HepG2 (cell line): Measurements from ENCODE around the gene COL18A1. TPM values are rescaled to one million over a fixed set of nuclear protein-coding genes. Genes with fewer than 3 reads are reported as not detected.

Experiments used
- CC2D1A ChIP-seq: sonication (generic); formaldehyde crosslinking; IDR thresholded peaks from 2 replicates; pipeline ENCODE4 v1.8.1; 2023; ENCODE audit warnings: mild to moderate bottlenecking, missing genetic modification reagents
- FOXA1 ChIP-seq, 2 experiments: fragments of 450-650 bp in 1 of 2; sonication (generic) in 1 of 2; formaldehyde crosslinking in 1 of 2; IDR thresholded peaks; 2 replicates each; pipeline versions ENCODE4 v1.4.0 to v1.6.1; 2016 to 2020; ENCODE audit warnings: missing genetic modification reagents in 1 of 2
- KLF12 ChIP-seq: sonication (generic); formaldehyde crosslinking; IDR thresholded peaks from 2 replicates; pipeline ENCODE4 v1.4.0; 2020; ENCODE audit warnings: missing genetic modification reagents, borderline replicate concordance
- NCOA5 ChIP-seq: sonication (generic); formaldehyde crosslinking; IDR thresholded peaks from 2 replicates; pipeline ENCODE4 v1.4.0; 2020; ENCODE audit warnings: missing genetic modification reagents
- NCOR1 ChIP-seq: fragments of 200-600 bp; sonication (generic); IDR thresholded peaks from 2 replicates; pipeline ENCODE4 v1.7.0; 2017; ENCODE audit warnings: antibody characterized with exemption, low read length, borderline replicate concordance
- SATB2 ChIP-seq: sonication (generic); formaldehyde crosslinking; IDR thresholded peaks from 2 replicates; pipeline ENCODE4 v1.5.0; 2020; ENCODE audit warnings: missing genetic modification reagents
- SNRNP70 ChIP-seq: fragments of 200-400 bp; formaldehyde crosslinking; IDR thresholded peaks from 2 replicates; pipeline ENCODE4 v1.6.1; 2017; ENCODE audit warnings: mild to moderate bottlenecking, low read depth, low read length, moderate library complexity
- ZBTB20 ChIP-seq: sonication (generic); formaldehyde crosslinking; IDR thresholded peaks from 2 replicates; pipeline ENCODE4 v1.8.1; 2023; ENCODE audit warnings: missing genetic modification reagents, low read depth, mild to moderate bottlenecking, borderline replicate concordance
- ZNF446 ChIP-seq: sonication (generic); formaldehyde crosslinking; IDR thresholded peaks from 2 replicates; pipeline ENCODE4 v1.5.0; 2020; ENCODE audit warnings: mild to moderate bottlenecking, missing genetic modification reagents
- ZNF574 ChIP-seq: sonication (generic); formaldehyde crosslinking; IDR thresholded peaks from 2 replicates; pipeline ENCODE4 v1.4.0; 2020; ENCODE audit warnings: missing genetic modification reagents
- ZNF678 ChIP-seq: sonication (generic); formaldehyde crosslinking; IDR thresholded peaks from 2 replicates; pipeline ENCODE4 v1.4.0; 2020; ENCODE audit warnings: mild to moderate bottlenecking, missing genetic modification reagents
- ZNF773 ChIP-seq: sonication (generic); formaldehyde crosslinking; IDR thresholded peaks from 2 replicates; pipeline ENCODE4 v1.4.0; 2020; ENCODE audit warnings: missing genetic modification reagents, borderline replicate concordance
- polyA plus RNA-seq, 8 experiments: library from polyadenylated mRNA; depleted of rRNA in 3 of 8; stranded (reverse) in 7 of 8; unstranded in 1 of 8; fragments of >200 nt; fragmentation: Illumina TruSeq in 4 of 8; extraction: Trizol in 4 of 8; gene quantifications; 2 replicates each; pipeline versions ENCODE4 v1.2.1 to v1.2.3, GENCODE V29; 2011 to 2016; ENCODE audit warnings: low read depth in 4 of 8, missing spikeins in 1 of 8, mixed read lengths in 1 of 8; ENCODE audit not compliant: insufficient read depth in 1 of 8
- total RNA-seq, 5 experiments: library from RNA; depleted of rRNA; stranded (reverse); fragments of >200 nt; fragmentation: Illumina TruSeq; extraction: Trizol; gene quantifications; 2 replicates each; pipeline ENCODE4 v1.2.3, GENCODE V29; 2016; ENCODE audit warnings: low read depth in 1 of 5
- TF ChIP-seq, protein P1 (sequence below): IDR thresholded peaks from 2 replicates; pipeline ENCODE4 v1.6.1; 2016; ENCODE audit warnings: mild to moderate bottlenecking
- TF ChIP-seq, protein P2 (sequence below): sonication (generic); formaldehyde crosslinking; IDR thresholded peaks from 2 replicates; pipeline ENCODE4 v1.4.0; 2020; ENCODE audit warnings: mild to moderate bottlenecking, missing genetic modification reagents
- TF ChIP-seq, protein P3 (sequence below): sonication (generic); formaldehyde crosslinking; IDR thresholded peaks from 2 replicates; pipeline ENCODE4 v1.4.0; 2020; ENCODE audit warnings: missing genetic modification reagents

COL18A1 gene
- total and polyA plus RNA-seq, 2 of the 13 experiments (the other 11 are each of a cell fraction or from before 2014, with no cell fraction given), result 79.0 to 102 TPM

- TF ChIP-seq ZNF574 (CRISPR knock-in tag) (peak; percentile 61), ZNF446 (no peak; the same call in 1 of the 2 replicates), CC2D1A (0 out of 2 replicates have a peak, but pooled peaks have one; percentile 78), ZNF773 (CRISPR knock-in tag) (no peak), FOXA1 (IDR thresholded peaks at IDR 0.05) (no peak), FOXA1 (CRISPR knock-in tag; IDR thresholded peaks at IDR 0.05) (no peak), ZBTB20 (CRISPR knock-in tag) (peak; percentile 59; the same call in 1 of the 2 replicates), KLF12 (CRISPR knock-in tag) (peak; percentile 70; the same call in 1 of the 2 replicates), SNRNP70 (no peak), SATB2 (CRISPR knock-in tag) (no peak), NCOR1 (no peak), NCOA5 (CRISPR knock-in tag) (no peak), ZNF678 (CRISPR knock-in tag) (peak; percentile 27; the same call in 1 of the 2 replicates)
- TF ChIP-seq, protein P1, sequence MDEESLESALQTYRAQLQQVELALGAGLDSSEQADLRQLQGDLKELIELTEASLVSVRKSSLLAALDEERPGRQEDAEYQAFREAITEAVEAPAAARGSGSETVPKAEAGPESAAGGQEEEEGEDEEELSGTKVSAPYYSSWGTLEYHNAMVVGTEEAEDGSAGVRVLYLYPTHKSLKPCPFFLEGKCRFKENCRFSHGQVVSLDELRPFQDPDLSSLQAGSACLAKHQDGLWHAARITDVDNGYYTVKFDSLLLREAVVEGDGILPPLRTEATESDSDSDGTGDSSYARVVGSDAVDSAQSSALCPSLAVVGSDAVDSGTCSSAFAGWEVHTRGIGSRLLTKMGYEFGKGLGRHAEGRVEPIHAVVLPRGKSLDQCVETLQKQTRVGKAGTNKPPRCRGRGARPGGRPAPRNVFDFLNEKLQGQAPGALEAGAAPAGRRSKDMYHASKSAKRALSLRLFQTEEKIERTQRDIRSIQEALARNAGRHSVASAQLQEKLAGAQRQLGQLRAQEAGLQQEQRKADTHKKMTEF, result peak; percentile 82
- TF ChIP-seq, protein P2, sequence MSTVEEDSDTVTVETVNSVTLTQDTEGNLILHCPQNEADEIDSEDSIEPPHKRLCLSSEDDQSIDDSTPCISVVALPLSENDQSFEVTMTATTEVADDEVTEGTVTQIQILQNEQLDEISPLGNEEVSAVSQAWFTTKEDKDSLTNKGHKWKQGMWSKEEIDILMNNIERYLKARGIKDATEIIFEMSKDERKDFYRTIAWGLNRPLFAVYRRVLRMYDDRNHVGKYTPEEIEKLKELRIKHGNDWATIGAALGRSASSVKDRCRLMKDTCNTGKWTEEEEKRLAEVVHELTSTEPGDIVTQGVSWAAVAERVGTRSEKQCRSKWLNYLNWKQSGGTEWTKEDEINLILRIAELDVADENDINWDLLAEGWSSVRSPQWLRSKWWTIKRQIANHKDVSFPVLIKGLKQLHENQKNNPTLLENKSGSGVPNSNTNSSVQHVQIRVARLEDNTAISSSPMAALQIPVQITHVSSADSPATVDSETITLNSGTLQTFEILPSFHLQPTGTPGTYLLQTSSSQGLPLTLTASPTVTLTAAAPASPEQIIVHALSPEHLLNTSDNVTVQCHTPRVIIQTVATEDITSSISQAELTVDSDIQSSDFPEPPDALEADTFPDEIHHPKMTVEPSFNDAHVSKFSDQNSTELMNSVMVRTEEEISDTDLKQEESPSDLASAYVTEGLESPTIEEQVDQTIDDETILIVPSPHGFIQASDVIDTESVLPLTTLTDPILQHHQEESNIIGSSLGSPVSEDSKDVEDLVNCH (CRISPR knock-in tag), result no peak
- TF ChIP-seq, protein P3, sequence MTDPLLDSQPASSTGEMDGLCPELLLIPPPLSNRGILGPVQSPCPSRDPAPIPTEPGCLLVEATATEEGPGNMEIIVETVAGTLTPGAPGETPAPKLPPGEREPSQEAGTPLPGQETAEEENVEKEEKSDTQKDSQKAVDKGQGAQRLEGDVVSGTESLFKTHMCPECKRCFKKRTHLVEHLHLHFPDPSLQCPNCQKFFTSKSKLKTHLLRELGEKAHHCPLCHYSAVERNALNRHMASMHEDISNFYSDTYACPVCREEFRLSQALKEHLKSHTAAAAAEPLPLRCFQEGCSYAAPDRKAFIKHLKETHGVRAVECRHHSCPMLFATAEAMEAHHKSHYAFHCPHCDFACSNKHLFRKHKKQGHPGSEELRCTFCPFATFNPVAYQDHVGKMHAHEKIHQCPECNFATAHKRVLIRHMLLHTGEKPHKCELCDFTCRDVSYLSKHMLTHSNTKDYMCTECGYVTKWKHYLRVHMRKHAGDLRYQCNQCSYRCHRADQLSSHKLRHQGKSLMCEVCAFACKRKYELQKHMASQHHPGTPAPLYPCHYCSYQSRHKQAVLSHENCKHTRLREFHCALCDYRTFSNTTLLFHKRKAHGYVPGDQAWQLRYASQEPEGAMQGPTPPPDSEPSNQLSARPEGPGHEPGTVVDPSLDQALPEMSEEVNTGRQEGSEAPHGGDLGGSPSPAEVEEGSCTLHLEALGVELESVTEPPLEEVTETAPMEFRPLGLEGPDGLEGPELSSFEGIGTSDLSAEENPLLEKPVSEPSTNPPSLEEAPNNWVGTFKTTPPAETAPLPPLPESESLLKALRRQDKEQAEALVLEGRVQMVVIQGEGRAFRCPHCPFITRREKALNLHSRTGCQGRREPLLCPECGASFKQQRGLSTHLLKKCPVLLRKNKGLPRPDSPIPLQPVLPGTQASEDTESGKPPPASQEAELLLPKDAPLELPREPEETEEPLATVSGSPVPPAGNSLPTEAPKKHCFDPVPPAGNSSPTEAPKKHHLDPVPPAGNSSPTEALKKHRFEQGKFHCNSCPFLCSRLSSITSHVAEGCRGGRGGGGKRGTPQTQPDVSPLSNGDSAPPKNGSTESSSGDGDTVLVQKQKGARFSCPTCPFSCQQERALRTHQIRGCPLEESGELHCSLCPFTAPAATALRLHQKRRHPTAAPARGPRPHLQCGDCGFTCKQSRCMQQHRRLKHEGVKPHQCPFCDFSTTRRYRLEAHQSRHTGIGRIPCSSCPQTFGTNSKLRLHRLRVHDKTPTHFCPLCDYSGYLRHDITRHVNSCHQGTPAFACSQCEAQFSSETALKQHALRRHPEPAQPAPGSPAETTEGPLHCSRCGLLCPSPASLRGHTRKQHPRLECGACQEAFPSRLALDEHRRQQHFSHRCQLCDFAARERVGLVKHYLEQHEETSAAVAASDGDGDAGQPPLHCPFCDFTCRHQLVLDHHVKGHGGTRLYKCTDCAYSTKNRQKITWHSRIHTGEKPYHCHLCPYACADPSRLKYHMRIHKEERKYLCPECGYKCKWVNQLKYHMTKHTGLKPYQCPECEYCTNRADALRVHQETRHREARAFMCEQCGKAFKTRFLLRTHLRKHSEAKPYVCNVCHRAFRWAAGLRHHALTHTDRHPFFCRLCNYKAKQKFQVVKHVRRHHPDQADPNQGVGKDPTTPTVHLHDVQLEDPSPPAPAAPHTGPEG, result no peak
These were observed 150.8 kb downstream of the COL18A1 start (continued) for GRCh38 chr21:45555557-45556301.
